Forelimb muscle (tissue), 1 donor: ENCODE data around the gene APC2. TPM values are rescaled to one million over a fixed set of nuclear protein-coding genes. Genes with fewer than 3 reads are reported as not detected.
"Not testable (repeated sequence)": the region's sequence is repeated elsewhere in the genome, so short reads cannot be mapped to it uniquely, and the experiment has no call there.

Experiments
- DNase-seq: peaks from one replicate; pipeline ENCODE4 v3.0.0-alpha.2; 2013; ENCODE audit warnings: low read depth
- polyA plus RNA-seq: library from polyadenylated mRNA; unstranded; fragments of 120-200 nt; gene quantifications from one replicate; pipeline ENCODE4 v1.2.1, GENCODE V29; 2013; ENCODE audit not compliant: insufficient read length

The APC2 gene
- polyA plus RNA-seq, 1 donor = 0.91 TPM

DNA sequence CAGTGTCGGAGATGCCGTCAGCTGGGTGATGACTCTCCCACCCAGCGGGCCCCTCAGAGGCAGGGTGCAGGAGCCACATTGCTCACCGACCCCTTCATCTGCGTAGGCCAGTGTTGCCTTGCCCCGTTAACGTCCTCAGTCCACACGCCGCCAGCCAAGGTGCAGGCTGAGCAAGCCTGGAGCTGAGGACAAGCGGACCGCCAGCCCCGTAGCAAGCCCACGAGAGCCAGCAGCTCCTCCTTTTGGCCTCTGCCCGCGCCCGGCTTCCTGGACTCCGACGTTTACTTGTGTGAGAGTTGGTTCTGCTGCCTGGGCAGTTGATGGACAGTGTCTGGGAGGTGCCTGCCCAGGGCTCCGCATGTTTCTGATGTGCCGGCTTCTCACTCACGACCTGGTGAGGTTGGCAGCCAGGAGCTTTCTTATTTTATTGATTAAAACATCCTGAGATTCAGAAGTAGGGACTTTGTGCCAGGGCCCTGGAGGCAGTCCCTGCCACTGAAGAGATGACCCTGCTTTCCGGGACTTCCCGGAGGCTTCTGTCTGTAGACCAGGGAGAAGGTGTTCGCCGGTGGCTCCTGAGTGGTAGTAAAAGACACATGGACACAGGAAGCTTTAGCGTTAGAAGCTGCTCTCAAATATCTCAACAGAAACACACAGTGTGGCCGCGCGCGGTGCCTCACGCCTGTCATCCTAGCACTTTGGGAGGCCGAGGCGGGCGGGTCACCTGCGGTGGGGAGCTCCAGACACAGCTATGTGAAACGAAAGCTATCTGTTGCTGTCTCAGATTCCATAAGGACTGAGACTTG is 36.7 kb upstream of the APC2 start:
- no peak for DNase-seq

DNA sequence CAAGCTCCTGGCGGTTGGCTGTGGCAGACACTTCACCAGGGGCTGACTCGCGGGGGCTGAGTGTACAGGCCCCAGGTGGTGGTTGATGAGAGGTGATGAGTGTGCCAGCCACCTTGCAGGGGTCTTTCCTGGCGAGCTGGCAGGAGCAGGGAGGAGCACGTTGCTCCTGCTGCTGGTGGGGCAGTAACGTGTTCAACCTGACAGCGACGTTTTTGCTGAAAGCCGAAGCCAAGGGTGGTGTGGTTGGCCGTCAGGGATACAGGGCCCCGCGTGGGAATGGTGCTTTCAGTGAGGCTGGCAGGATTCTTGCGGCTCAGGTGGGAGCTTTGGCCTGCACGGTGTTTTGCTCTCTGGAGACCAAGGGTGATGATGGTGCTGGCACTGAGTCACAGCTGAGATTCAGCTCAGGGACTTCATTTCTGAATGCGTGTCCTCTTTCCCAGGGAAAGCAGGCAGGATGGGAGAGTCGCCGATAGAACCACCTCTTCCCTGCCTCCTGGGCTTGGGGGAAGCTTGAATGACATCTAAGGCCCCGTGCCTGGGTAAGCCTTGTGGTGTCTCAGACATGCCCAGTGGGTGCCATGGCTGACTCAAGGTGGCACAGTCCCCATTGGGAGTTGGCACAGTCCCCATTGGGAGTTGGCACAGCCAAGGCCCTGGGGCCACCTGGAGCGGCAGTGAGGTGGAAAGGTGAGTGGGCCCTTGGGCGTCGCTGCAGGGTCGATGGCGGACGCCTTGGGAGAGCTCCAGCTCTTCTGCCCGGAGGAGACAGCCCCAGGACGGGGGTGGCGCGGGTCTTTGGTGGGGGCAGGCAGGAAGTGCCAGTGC is 33.7 kb upstream of the APC2 start:
- no peak for DNase-seq

DNA sequence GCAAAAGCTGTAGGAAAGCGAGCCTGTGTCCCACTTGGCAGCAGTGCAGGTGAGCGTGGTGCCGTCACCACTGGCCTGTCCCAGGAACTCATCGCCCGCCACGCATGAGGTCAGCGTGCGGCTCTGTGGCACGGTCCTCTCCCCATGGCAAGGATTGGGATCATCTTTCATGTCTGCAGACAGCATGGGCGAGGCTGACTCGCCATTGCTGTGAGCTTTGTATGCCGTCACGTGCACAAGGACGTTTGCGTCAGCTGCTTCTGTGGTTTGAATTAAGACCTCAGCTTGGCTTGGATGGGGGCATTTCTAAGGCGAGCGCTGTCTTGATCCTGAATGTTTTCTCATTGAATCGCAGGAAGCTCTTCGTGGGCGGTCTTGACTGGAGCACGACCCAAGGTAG is 32.8 kb upstream of the APC2 start:
- DNase-seq = no peak

DNA sequence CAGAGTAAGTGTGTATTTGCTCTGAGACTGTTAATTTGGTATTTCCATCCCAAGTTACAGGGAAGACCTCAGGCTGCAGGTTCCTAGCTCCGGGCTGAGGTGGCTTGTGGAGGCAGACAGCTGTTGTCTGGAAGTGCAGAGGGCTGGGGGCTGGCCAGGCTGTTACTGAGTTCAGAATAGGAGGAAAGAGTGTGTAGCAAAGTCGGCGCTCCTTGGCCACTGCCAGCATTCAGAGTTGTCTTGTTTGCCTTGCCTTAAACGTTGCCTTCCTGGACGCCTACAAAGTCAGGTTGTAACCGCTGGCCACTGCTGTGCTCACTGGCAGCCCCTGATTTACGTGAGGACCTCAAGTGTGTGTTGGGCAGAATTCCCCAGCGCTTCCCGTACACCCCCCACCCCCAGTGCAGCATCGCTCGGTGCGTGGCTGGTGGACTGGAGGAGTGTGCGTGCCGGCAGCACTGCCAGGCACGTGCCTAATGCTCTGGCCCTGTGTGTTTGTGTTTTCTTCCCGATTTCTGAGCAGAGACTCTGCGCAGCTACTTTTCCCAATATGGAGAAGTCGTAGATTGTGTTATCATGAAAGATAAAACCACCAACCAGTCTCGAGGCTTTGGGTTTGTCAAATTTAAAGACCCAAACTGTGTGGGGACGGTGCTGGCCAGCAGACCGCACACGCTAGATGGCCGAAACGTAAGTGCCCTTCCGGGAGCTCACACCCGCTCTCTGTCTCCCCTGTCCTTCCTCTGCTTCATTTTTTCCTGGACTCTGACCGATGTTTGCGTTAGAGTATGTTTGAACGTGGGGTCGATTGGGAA is 32.0 kb upstream of the APC2 start:
- DNase-seq = no peak

DNA sequence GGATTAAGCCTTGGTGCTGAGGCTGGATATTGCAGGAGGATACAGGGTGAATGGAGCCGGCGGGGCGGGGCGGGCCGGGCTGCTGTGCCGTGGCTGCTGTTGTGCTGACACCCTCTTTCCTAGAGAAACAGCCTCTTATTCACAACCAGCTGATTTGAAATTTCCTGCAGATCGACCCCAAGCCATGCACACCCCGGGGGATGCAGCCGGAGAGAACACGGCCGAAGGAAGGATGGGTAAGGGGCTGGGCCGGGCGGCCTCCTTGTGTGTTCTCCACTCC is 31.5 kb upstream of the APC2 start:
- DNase-seq = no peak

DNA sequence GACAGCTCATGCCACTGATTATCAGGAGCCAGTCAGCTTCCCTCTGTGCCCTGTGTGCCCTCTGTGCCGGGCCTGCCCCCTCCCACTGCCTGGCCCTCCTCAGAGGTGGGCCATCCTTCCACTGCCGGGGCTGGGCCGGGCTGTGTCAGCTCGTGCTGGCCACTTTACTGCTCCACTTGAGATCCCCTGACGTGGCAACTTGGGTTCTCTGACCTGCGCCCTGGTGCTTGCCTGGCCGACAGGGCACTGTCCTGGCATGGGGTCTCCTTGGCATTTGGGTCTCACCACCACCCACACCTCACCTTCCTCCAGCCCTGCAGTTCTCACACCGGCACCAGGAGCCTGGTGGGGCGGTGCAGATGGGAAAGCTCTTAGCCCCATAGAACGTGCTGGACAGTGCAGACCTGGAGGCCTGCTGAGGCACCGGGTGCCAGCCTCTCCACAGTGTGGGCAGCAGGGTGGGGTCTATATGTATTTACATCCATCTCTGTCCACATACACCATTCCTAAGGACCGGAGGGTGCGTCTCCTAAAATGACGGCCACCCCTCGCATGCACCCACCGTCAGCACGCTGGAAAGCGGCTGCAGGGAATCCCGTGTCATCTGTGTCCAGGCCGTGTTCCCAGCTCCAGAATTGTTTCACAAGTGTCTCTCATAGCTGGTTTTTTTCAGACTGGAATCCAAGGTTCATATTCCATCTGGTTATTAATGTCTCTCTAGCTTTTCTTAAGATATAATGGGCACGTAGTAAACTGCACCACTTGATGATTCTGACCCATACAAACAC is 30.8 kb upstream of the APC2 start:
- no peak for DNase-seq

DNA sequence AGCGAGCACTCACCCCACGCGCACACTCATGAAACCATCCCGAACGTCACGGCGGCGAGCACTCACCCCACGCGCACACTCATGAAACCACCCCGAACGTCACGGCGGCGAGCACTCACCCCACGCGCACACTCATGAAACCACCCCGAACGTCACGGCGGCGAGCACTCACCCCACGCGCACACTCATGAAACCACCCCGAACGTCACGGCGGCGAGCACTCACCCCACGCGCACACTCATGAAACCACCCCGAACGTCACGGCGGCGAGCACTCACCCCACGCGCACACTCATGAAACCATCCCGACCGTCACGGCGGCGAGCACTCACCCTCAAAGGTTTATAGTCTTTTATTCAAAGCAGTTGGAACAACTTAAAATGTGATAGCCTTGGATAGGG is 29.8 kb upstream of the APC2 start:
- not testable (repeated sequence) for DNase-seq

DNA sequence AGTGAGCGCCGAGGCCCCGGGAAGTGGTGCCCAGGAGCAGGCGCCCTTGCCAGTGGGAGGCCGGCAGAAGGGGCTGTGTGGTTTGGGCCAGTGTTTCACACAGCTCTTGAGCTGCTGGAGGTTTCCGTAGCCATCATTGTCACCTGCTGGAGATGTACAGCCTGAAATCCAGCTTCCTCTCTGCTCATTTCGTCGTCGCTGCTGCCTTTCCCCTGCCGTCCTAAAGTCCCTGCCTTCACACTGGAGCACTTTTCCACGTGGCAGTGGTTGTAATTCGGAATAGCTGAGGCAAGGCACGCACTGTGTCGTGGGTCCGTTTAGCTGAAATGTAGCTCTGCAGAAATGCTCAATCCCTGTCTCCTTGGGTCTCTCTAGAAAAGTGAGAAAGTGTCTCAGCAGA is 29.3 kb upstream of the APC2 start:
- DNase-seq = no peak

DNA sequence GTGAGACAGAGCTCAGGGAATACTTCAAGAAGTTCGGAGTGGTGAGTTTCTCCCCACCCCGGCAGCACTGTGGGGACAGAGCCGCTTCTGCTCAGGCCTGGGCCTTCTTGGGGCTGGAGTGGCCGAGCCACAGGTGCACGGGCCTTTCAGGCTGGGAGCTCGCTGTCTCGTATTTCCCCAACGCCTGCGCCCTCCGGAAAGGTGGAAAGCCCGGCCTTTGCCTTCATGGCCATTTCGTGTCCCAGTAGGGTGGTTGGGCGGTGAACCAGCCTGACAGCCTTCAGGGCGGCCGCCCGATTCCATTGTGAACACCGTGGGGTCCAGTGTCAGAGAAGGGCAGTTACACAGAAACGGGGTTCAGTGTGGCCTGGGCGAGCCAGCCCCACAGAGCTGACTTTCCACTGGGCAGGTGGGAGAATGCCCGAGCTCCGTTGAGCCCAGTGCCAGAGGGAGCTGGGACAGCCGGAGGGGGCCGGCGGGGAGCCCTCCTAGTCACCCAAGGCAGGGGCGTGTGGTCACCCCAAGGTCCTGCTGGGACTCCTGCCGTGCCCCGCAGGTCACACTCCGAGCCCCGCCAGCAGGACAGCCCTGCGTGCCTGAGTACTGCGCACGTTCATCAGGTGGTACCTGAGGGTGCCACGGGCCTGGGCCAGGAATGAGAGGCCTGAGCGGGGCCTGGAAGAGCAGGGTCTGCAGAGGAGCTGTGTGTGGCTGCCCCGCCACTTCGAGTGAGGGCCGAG is 28.5 kb upstream of the APC2 start:
- DNase-seq = no peak

DNA sequence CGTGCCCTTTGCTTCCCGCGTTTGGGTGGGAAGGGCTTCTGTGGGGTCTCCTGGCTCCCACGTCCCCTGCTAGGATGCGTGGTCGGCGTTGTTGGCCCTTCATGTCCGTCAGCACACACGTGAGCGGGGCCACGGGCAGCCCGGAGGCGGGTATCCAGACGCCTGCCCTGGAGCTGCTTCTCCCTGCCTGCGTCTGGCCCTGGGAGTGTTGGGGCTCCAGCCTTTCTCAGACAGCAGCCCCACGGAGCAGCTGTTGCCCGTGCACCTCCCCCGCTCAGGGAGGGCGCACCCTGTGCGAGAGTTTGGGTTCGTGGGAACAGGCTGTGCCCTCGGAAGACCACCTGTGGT is 28.0 kb upstream of the APC2 start:
- no peak for DNase-seq

DNA sequence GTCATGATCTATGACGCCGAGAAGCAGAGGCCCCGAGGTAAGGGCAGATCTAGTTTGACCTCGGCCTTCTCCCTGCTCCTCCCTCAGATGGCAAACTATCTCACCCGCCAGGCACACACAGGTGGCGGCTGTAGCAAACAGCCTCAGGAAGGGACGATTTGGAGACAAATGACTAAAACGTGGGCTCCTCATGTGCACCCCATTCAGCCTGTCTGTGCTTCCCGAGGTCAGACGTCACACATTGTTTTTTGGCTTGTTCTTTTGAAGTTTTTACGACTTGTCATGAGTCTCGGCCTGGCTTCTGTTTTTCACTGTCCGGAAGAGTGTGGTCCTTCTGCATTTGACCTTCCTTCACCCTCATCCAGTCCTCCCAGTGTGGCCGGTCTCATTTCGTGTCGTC is 27.6 kb upstream of the APC2 start:
- no peak for DNase-seq

DNA sequence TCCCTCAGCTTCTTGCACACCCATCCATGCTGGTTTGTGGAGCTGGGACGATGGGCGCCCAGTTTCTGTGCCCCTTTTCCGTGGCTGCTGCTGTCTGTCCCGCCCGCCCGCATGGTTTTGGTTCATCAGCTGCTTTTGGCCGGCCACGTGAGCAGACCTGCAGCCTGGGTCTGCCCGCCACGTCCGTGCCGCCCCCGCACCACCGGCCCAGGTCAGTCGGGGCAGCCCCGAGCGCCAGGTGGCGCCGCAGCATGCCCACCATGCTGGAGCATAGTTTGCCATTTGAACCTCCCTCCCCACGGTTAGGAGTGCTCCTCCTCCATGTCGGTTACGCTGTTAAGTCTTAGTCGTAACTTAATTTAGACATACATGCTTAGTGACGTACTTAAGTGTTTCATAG is 27.0 kb upstream of the APC2 start:
- DNase-seq = no peak

DNA sequence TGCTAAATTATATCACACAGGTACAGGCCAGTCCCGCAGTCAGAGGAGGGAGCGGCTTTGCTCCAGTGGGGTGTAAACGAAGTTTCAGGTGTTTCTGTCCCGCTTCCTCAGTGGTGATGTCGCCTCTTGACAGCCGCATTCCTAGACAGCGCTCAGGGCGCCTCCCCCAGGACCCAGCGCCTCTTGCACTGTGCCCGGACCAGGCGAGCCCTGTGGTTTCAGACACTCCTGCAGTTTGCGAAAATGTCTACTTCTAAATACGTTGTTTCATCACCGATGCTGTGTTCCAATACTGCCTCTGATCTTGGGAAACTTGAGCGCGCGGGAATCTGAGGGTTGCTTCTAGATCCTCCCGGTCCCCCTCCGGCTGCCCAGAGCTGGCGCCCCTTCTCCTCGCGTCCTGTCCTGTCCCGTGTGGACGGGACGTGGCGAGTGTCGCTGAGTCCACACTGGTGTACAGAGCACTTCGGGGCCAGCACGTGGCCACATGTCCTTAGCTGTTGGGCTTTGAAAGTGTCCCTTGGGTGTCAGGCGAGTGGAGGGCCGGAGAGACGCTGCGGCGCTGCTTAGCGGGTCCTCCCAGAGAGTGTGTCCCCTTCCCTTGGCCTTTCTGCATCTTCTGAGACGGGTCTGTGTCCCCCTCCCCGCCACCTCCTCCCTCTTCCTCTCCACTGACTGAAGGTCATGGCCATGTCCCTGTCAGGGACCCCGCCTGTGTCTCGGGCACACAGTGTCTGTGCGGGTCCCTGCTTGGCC is 26.3 kb upstream of the APC2 start:
- no peak for DNase-seq

DNA sequence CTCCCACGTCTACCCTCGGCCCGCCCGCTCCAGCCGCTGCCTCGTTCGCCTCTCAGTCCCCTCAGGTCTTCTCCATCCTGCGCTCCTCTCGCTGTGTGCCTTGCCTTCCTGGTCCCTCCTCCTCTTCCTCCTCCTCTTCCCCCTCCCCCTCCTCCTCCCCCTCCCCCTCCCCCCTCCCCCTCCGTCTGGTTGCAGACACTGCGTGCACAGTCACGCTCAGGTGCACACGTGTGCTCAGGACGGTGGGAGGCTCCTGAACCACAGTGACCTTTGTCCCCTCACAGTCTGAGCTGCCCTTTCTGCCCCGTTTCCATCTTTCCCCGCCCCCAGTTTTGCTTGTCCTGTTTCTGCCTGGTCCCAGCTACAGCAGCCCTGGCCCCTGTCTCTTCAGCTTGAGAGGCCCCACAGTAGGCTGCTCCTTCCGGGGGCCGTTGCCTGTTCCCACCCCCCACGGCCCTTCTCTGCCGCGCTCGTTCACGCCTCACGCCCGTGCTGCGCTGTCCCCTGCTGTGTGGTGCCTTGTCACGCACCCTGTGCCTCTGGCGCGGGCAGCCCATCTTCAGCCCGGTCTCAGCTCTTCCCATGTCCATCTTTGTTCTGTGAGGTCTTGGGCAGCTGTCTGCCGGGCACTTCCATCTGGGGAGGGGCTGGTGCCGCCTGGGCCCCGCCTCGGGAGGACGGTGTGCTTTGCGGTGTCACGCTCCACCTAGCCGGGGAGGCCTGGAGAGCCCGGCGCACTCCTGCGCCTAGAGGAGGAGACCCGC is 25.5 kb upstream of the APC2 start:
- no peak for DNase-seq

DNA sequence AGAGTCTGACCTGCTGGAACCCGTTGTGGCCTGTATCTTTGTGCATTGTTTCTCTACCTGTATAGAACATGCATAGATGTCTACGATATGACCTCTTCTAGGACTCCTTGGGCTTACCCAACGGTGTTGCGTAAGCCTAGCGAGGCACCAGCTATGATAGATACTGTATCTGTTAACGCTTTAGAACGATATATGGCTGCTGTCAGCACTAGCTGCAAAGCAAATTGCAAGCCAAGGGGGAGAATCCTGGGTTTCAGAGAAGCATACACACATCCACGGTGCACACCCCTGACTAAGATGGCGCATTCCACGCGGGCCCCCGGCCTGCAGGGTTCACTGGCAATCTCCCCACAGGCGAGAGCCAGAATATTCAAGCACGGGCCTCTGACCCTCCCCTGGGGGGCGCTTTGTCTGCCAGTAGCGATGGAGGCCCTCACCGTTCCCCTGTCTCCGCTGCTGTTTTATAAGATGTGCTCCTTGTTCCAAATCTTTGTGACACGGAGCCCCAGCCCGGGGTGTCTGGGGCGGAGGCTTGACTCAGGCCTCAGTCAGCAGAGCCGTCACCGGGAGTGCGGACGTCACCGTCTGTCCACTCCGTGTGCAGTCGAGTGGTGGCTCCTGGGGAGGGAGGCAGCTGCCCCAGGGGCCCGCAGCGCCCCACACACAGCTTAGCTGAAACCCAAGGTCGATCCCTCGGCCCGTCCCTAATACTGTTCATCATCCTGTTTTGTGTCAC is 24.7 kb upstream of the APC2 start:
- DNase-seq = no peak

DNA sequence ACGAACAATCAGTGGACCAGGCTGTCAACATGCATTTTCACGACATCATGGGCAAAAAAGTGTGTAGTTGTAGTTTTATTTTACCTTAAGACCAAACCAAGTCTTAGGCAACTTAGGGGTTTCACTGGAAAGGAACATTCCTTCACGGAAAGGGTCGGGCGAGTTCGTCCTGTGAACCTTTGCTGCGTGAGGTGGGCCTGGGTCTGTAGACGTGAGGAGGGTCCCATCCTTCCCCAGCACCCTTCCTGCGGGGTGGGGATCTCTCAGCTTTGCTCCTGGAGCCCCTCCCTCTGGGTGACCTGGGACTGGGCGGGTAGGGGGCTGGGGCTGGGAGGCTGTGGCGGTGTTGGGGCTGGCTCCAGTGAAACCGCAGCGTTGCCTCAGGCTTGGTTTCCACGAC is 24.0 kb upstream of the APC2 start:
- DNase-seq = no peak

DNA sequence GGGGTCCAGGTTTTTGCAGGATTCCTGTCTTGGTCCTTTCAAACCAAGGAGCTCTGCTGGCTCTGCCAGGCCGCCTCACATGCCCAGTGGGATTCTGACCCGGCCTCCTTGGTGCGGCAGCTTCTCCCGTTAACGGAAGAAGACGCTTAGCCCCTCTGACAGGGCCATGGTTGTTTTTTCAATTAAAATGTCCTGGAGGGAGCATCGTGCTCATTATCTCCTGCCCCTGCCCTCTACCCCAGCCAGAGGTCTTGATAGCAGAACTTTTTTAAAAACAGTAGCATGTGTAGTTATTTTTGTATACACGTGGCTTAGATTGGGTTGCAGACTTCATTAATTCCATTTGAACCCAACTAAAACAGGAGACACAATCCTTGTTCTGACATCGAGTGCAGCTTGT is 23.2 kb upstream of the APC2 start:
- DNase-seq = no peak

DNA sequence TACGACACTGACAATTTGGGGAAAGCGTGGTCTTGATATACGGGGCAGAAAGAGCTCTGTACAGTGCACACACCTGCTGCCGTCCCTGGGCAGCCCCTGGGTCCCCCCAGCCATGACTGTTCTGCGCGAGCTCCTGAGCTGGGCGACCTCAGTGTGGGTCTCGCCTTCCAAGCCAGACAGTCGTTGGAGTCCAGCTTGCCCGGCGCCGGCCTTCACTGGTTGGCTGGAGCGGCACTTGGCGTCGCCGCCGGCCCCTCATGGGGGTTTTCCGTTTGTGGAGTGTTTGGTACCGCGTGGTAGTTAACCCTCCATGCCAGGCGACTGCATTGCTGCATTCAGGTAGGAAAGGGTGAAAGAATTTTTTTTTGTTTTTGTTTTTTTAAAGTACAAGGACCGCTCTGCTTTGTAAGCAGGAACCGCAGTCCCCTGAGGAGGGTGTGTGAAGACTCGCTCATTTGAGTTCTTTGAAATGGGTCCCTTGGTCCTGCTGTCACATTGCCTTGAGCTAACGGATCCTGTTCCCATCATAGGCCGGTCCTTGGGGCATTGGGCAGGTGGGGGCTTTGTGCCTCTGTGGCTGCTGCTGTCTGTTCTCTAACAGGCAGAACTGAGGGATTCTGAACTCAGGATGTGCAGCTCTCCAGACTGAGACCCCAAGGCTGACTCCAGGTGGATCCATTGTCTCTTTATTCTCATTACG is 22.6 kb upstream of the APC2 start:
- no peak for DNase-seq
